Stimulated activated CD8-positive, alpha-beta memory T cell treated with anti-CD3 and anti-CD28 coated beads, Interleukin-15, amount 100 ng/mL, for 4 hours (primary cell): ENCODE data around the gene MTCH2.
A peak's percentile ranks its signal among the peaks of the same experiment; 100 is the strongest.

Source experiments
- DNase-seq, 2 donors: peaks; one replicate each; pipeline ENCODE4 v3.0.0-alpha.2; 2020; ENCODE audit warnings: low read depth in 2 of 2

MTCH2 gene

DNA sequence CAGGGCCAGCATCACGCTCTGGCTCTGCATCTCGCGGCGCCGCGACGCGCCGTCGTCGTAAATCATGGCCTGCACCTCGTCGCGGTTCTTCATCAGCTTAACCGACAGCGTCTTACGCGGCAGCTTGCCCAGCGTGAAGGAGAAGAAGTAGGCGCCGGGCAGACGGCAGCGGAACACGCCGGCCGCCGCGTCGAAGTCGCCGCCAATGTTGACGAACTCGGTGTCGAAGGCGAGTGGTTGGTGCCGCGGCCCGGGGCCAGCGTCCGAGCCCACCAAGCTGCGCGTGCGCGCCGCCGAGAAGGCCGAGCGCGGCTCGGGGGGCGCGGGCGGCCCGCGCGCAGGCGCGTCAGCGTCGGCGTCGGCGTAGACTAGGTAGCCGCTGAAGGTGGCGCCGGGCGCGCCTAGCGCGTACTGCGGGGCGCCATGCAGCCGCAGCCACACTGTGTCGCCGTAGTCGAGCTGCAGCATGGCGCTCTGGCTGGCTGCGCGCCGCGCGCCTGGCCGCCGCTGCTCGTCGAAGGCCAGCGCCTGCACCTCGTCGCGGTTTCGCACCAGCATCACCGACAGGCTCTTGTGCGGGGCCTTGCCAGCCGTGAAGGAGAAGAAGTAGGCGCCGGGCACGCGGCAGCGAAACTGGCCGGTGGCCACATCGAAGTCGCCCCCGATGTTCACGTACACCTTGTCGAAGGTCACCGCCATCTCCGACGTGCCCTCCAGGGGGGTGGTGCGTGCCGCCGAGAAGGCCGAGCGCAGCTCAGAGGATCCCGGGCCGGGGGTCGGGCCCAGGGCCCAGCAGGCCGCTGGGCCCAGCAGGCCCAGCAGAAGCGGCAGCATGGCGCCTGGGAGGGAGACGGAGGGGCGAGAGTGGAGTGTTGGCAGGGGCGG is 52.1 kb downstream of the MTCH2 start:
- no peak for DNase-seq

DNA sequence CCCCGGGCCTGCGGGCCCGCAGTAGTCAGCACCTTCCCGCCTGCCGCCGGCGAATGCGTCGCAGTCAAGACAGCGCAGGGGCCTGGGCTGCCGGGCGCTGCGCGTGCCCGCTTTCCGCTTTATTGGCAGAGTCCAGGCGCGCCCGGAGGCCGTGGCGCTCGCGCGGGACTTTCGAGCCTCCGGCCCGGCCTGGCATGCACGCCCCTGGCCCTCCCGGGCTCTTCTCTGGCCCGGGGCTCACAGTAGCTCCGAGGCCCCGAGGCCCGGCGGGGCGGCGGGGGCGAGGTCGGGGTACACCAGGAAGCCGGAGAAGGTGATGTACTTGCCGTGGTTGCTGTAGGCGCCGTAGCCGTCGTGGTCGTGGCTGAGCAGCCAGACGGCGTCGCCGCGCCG is 52.8 kb downstream of the MTCH2 start:
- no peak for DNase-seq

DNA sequence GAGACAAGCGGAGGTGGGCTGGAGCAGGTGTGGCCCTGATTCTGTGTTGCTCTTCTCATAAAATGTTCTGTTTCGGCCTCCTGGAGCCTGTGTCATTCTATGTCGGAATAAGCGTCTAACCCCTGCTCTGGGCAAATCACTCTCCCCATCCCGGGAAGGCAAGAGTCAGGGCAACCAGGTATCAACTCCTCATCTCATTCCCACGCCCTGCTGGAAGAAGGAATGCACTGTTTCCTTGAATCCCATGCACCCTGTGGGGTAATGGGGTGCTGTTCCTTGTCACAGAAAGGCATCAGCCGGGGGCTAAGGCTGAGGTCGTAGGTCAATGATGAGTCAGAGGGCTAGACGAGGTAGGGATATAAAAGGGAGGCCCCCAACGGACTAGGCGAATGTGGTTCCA is 53.2 kb downstream of the MTCH2 start:
- DNase-seq: no peak

DNA sequence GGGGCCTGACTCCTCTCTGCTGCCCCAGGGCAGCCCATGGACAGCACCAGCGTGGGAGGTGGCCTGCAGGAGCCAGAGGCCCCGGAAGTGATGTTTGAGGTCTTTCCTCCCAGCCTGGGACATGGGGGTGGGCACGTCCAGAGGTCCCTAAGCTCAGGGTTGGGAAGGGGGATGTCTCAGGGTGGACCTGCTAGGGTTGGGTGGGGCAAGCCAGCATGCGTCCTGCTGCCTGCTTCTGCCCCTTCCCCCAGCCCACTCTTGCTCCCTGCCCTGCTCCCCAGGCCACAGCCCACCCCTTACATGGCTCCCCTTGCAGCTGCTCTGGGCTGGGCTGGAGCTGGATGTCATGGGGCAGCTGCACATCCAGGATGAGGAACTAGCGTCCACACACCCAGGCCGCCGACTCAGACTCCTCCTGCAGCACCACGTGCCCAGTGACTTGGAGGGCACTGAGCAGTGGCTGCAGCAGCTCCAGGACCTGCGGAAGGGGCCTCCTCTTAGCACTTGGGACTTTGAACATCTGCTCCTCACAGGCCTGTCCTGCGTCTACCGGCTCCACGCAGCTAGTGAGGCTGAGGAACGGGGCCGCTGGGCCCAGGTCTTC is 54.5 kb downstream of the MTCH2 start:
- DNase-seq: no peak

DNA sequence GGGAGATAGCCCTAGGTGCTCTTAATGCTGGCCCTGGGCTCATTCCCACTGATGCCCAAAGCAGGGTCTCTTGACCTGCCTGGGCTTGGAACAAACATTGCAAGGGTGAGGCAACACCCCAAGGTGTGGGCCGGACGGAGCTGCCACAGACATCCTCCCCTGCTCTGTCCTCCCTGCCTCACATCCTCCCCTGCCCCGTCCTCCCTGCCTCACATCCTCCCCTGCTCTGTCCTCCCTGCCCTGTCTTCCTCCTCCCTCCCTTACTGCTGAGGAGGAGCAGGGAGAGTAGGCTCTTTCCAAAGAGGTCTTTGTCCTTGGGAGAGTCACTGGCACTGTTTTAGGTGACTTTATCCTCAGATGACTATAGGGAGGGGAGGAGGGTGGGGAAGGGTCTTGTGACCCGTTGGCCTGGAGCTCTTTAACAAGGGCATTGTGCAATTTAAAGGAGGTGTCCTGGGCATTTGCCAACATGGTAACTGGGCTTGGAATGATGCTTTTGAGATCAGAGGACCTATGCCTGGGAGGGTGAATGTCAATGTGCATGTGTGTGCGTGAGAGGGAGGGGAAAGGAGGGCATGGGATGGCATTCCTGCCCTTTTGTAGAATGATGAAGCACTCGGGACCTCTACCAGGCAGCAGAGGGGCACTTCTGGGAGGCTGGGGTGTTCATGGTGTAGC is 55.2 kb downstream of the MTCH2 start:
- no peak for DNase-seq

DNA sequence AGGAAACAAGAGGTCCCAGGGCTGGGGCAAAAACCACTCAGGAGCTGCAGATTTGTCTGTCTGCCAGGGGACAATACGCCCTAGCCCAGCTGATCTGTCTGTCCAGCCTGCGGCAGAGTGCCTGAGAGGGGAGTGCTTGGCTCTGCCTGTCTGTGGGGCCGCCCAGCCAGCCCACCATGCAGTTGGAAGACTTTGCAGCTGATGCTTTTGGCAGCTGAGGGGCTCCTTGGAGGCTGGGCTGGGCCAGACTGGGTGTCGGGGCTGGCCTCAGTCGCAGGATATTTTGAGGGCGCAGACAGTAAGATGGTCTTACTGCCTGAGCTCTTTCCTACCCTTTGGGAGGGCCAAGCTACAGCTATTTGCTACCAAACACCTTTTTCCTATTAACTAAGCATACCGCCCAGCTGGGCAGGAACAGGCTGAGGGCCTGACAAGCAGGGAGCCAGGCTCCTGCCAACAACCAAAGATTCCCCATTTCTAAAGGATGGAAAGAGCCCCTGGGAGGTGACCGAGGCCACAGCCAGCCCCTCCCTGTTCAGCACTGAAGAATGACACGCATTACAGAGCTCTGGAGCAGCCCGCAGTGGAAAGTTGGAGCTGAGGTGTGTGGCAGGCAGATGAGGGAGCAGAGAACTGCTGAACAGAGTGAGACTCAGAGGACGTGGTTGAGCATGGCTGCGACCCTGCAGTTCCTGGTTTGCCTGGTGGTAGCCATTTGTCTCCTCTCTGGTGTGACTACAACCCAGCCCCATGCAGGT is 56.1 kb downstream of the MTCH2 start, which contains the start of gene FAM180B:
TSS of gene FAM180B (plus strand) at position 581 of the 758 bp plus-strand sequence. CDS start at position 672, 91 bp downstream.
- DNase-seq: no peak

DNA sequence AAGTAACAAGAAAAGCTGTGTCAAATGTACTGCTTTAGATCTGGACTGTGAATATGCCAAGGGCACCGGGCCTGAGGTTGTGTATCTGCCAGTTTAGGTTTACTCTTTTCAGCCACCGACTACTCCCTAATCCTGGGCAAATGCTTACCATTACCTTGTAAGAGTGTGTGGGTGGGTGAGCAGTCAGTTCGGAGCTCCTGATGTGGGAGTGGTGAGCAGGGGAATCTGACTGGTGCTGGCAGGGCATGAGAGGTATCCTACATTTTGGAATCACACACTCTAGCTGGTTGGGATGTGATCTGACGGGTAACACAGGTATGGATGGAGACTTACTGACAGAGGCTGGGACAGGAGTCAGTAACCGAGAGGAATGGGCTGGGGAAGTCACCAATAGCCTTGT is 58.5 kb downstream of the MTCH2 start:
- no peak for DNase-seq

DNA sequence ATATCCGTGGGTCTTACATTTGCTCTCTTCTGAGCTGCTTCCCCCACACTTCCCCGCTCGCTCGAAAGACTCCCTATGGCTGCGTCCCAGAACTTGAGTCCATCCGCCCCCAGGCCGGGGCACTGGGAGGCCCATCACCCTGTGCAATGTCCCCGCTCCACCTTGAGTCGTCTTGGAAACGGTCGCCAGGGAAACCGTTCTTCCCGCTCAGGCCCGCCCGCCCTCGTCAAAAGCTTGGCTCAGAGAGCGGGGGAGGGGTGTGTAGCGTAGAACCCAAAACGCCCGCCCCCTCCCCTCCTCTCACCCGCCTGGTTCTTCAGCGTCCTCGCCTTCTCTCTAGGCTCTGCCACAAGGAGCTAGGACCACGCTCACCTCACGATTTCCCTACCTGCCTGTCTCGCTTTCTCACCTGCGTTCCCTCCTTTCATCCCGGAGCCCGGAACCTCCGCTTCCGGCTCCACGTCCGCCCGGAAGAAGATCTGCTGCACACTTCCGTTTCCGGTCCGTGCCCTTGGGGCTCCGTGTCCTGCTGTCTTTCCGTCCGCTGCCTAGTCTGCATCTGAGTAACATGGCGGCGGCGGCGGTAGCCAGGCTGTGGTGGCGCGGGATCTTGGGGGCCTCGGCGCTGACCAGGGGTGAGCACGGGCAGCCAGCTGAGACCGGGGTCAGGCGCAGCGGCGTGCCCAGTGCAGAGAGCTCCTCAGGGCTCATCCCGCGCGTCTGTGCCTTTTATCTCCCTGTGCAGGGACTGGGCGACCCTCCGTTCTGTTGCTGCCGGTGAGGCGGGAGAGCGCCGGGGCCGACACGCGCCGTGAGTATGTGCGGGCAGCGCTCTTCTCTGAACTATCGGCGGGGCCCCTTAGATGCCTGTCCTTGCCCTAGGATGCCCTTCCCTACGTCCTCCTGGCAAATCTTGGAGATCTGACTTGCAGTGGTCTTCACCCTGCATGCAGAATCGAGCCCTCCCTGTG is 63.5 kb downstream of the MTCH2 start, which contains the start of the genes KBTBD4 and NDUFS3:
TSS of gene KBTBD4 (minus strand) at position 447 of the 971 bp plus-strand sequence. CDS start at position 428, 19 bp downstream.
TSS of gene NDUFS3 (plus strand) at position 551 of the 971 bp plus-strand sequence. CDS start at position 569, 18 bp downstream.
- DNase-seq: peak; percentile 74 to 75

DNA sequence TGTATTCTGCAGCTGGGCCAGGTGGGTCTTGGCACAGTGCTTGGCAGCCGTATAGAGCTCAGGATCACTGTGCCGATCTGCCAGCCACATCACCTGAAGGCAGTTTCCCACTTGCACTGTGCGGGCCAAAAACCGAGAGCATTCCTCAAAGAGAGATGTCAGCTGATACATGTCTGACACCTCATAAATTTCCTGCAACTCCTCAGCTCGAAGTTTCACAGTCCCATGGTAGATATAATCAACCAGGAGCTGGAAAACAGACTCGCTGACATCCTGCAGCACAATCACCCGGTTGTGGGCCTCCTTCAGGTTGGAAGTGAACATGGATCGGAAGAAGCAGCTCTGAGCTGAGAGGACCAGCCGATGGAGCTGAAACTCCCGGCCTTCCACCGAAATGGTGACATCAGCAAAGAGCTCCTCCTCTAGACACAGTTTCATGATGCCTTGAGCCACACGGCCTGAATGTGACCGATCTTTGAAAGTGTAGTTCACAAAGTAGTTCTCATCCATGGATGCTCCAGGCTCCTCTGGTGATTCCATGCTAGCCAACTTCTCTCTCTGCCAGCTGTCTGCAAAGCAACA is 64.8 kb downstream of the MTCH2 start:
- no peak for DNase-seq

DNA sequence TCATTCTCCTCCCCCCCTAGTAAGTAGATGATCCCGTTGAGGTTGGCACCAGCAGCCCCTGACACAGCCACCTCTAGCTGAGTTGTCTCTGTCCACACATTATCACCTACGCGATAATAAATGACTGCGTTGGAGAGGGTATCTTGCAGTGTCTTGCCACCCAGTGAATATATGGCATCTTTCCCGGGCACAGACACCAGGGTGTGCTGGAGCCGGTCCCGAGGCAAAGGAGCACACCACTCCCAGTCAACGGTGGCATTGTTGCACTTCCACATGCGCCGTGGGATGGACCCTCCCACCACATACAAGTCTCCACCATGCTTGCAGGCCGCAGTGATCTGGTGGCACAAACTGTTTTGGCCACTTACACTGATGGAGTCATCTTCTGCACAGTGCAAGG is 69.0 kb downstream of the MTCH2 start:
- no peak for DNase-seq

DNA sequence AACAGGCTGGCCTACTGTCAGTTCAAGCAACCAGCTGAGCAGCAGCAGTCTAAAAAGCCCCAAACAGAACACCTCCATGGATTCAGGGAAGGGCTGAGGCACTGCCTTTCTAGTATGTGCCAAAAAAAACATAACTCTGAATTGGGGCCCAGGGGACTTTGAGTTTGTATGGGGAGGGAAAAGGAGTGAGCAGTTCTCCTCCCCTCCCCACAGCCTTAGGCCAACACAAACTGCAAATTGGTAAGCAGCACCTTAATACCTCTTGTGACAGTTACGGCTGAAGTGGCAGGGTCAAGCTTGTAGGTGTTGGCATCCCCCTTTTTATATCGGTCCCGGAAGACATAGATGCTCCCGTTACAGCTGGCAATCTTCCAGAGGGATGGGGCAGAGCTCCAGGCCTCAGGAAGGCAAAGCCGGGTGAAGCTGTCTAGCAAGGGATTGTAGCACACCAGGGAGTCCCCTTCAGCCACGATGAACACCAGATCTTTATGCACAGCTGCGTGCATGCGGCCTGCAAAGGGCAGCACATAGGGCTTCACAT is 69.6 kb downstream of the MTCH2 start:
- DNase-seq: no peak

DNA sequence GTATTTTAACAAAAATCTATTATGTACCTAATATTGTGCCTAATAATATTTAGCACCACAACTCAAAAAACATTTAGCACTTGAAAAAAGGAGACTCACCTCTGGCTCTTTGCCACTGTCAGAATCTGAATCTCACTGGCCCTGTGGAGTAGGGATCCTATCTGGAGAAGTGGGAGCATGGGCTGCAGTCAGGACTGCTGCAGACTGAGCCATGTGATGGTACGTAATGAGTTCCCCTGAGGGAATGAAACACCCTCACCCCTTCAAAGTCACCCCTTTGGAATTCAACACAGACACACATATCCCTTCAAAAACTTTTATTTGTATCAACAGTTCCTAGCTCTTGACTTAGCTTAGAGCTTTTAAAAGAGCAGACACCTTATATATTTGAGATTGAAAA is 70.5 kb downstream of the MTCH2 start:
- no peak for DNase-seq

DNA sequence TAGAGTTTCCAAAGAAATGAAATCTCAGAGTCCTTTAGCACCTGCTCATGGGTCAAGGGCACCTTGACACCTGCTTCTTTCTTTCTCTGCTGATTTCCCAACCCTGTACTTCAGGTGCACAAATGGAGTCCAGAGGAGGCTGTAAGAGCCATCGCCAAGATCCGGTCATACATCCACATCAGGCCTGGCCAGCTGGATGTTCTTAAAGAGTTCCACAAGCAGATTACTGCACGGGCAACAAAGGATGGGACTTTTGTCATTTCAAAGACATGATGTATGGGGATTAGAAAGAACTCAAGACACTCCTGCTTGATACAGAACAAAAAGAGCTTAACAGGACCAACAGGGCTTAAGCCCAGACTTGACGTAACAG is 71.0 kb downstream of the MTCH2 start:
- DNase-seq: no peak

DNA sequence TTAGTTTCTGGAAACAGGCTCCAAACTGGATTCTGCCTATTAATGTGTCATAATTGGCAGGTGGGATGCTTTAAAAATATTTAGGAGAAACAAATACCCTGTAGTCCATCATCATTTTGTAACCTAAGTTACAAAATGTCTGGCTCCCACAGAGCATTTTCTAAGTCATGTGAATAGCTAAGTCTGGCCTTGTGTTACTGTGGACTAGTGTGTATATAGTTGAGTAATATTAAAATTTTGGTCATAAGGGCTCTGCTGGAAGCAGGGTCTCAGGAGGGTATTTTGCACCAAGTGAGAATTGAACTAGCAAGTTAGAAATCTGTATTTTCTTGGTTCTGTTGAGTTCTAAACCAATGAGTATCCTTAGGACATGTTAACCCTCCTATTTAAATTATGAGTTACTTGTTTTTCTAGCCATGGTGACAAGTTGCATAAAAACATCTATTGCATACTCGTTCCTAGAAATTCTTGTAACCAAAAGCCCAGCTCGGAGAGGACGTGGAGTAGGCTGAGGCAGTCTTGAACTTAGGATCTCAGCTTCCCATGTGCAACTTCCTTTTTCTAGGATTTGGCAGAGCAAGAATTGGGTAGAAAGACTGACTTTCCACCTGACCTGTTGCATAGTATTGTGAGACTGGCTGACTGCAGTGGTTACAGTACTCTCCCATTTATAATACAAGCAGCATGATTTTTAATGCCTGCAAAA is 71.6 kb downstream of the MTCH2 start:
- no peak for DNase-seq

DNA sequence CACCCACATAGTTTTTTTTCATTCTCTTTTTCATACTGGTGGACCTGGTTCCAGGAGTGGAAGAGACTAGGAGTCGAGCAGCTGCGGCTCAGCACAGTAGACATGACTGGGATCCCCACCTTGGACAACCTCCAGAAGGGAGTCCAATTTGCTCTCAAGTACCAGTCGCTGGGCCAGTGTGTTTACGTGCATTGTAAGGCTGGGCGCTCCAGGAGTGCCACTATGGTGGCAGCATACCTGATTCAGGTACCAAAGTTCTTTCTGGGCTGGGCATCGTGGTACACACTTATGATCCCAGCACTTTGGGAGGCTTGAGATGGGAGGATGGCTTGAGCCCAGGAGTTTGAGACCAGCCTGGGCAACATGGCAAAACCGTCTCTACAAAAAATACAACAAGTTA is 72.7 kb downstream of the MTCH2 start:
- no peak for DNase-seq
